Forelimb muscle (tissue), 1 donor: ENCODE data around the gene OR52N4. TPM values are rescaled to one million over a fixed set of nuclear protein-coding genes. Genes with fewer than 3 reads are reported as not detected.

ENCODE experiments used
- polyA plus RNA-seq: library from polyadenylated mRNA; unstranded; fragments of 120-200 nt; gene quantifications from one replicate; pipeline ENCODE4 v1.2.1, GENCODE V29; 2013; ENCODE audit not compliant: insufficient read length

OR52N4 gene
- polyA plus RNA-seq, 1 donor, result not detected

Other genes with a start within 250 kb of the OR52N4 start
- gene UBQLN3, start 244.3 kb upstream of the OR52N4 start, polyA plus RNA-seq, result not detected
- 0.18 TPM for gene UBQLNL, start 237.5 kb upstream of the OR52N4 start, polyA plus RNA-seq
- not detected for gene OR52H1, start 205.7 kb upstream of the OR52N4 start, polyA plus RNA-seq
- gene OR52B6, start 173.4 kb upstream of the OR52N4 start, polyA plus RNA-seq, result not detected
- gene TRIM6, start 157.6 kb upstream of the OR52N4 start, polyA plus RNA-seq, result 1.4 TPM
- 4.5 TPM for gene TRIM34, start 129.2 kb upstream of the OR52N4 start, polyA plus RNA-seq
- gene TRIM5, start 69.2 kb upstream of the OR52N4 start, polyA plus RNA-seq, result 11.4 TPM
- 8.1 TPM for gene TRIM22, start 64.5 kb upstream of the OR52N4 start, polyA plus RNA-seq
- gene OR56B1, start 17.8 kb upstream of the OR52N4 start, polyA plus RNA-seq, result not detected
- gene OR52N5, start 29.1 kb downstream of the OR52N4 start, polyA plus RNA-seq, result not detected
- gene OR52N1, start 37.0 kb downstream of the OR52N4 start, polyA plus RNA-seq, result not detected
- gene OR52N2, start 54.7 kb downstream of the OR52N4 start, polyA plus RNA-seq, result not detected
- gene OR52E6, start 87.7 kb downstream of the OR52N4 start, polyA plus RNA-seq, result not detected
- gene OR52E8, start 103.4 kb downstream of the OR52N4 start, polyA plus RNA-seq, result not detected
- not detected for gene OR52E4, start 126.4 kb downstream of the OR52N4 start, polyA plus RNA-seq
- not detected for gene OR52E5, start 139.0 kb downstream of the OR52N4 start, polyA plus RNA-seq
- gene OR56A3, start 188.0 kb downstream of the OR52N4 start, polyA plus RNA-seq, result not detected
- gene OR56A5, start 214.3 kb downstream of the OR52N4 start, polyA plus RNA-seq, result not detected
- gene OR52L1, start 232.7 kb downstream of the OR52N4 start, polyA plus RNA-seq, result not detected